K562 (cell line): Measurements from ENCODE around the gene NLGN3. TPM values are rescaled to one million over a fixed set of nuclear protein-coding genes. Genes with fewer than 3 reads are reported as not detected.

ENCODE experiments used
- ARHGAP35 ChIP-seq: fragments of 450-650 bp; IDR thresholded peaks from 2 replicates; pipeline ENCODE4 v1.6.1; 2018; ENCODE audit not compliant: partially characterized antibody
- CBX5 ChIP-seq: IDR thresholded peaks from 2 replicates; pipeline ENCODE4 v1.6.1; 2014; ENCODE audit warnings: low read depth, borderline replicate concordance
- EWSR1 ChIP-seq: fragments of 450-650 bp; IDR thresholded peaks from 2 replicates; pipeline ENCODE4 v1.6.1; 2018; ENCODE audit warnings: borderline replicate concordance, mild to moderate bottlenecking, low read depth, moderate library complexity; ENCODE audit not compliant: partially characterized antibody
- HDAC1 ChIP-seq, 2 experiments: fragments of 450-650 bp; IDR thresholded peaks; 2 replicates each; pipeline ENCODE4 v1.6.1; 2016 to 2017; ENCODE audit warnings: inconsistent platforms in 1 of 2, mild to moderate bottlenecking in 1 of 2, moderate library complexity in 1 of 2
- MAZ ChIP-seq, 2 experiments: fragments of 450-650 bp in 1 of 2; sonication (generic) in 1 of 2; formaldehyde crosslinking; IDR thresholded peaks in 1 of 2; conservative IDR thresholded peaks in 1 of 2; 2 replicates each; pipeline versions ENCODE4 v1.4.0 to v1.5.0; 2020; ENCODE audit warnings: mild to moderate bottlenecking in 1 of 2, missing genetic modification reagents in 1 of 2
- MCM2 ChIP-seq: fragments of 450-650 bp; IDR thresholded peaks from 2 replicates; pipeline ENCODE4 v1.6.1; 2017; ENCODE audit warnings: low read depth, mild to moderate bottlenecking
- NONO ChIP-seq, 2 experiments: fragments of 200-400 bp in 1 of 2; fragments of 450-650 bp in 1 of 2; formaldehyde crosslinking in 1 of 2; IDR thresholded peaks; 2 replicates each; pipeline ENCODE4 v1.6.1; 2017; ENCODE audit warnings: low read depth in 2 of 2, mild to moderate bottlenecking in 2 of 2, moderate library complexity in 2 of 2, low read length in 1 of 2
- SLC30A9 ChIP-seq: fragments of 250-450 bp; sonication (Bioruptor Pico); IDR thresholded peaks from 2 replicates; pipeline ENCODE4 v1.8.0; 2022; ENCODE audit warnings: mild to moderate bottlenecking, moderate library complexity
- SMAD2 ChIP-seq: fragments of 150-350 bp; IDR thresholded peaks from 2 replicates; pipeline ENCODE4 v1.6.1; 2014; ENCODE audit warnings: low read depth, mild to moderate bottlenecking, low read length
- SMARCA4 ChIP-seq: fragments of 450-650 bp; IDR thresholded peaks from 2 replicates; pipeline ENCODE4 v1.6.1; 2016
- SMC3 ChIP-seq: conservative IDR thresholded peaks from 2 replicates; pipeline ENCODE4 v1.6.1; 2011; ENCODE audit warnings: low read depth, low read length, improper control_type of control experiment; ENCODE audit not compliant: insufficient read depth
- TCF3 ChIP-seq: sonication (generic); formaldehyde crosslinking; IDR thresholded peaks from 2 replicates; pipeline ENCODE4 v1.4.0; 2020; ENCODE audit warnings: mild to moderate bottlenecking, missing genetic modification reagents
- TOE1 ChIP-seq, 2 experiments: fragments of 450-650 bp in 1 of 2; sonication (generic) in 1 of 2; formaldehyde crosslinking in 1 of 2; IDR thresholded peaks; 2 replicates each; pipeline versions ENCODE4 v1.7.1 to v1.8.0; 2016 to 2022; ENCODE audit warnings: borderline replicate concordance in 2 of 2, mild to moderate bottlenecking in 2 of 2, antibody characterized with exemption in 1 of 2, inconsistent platforms in 1 of 2, low read depth in 1 of 2, missing genetic modification reagents in 1 of 2, moderate library complexity in 1 of 2
- ZBTB43 ChIP-seq: sonication (generic); formaldehyde crosslinking; IDR thresholded peaks from 2 replicates; pipeline ENCODE4 v1.8.0; 2023; ENCODE audit warnings: mild to moderate bottlenecking, missing genetic modification reagents
- ZNF398 ChIP-seq: fragments of 250-450 bp; sonication (Bioruptor Pico); IDR thresholded peaks from 2 replicates; pipeline ENCODE4 v1.8.0; 2021; ENCODE audit warnings: moderate library complexity, mild to moderate bottlenecking, inconsistent platforms
- ZNF431 ChIP-seq: sonication (generic); formaldehyde crosslinking; IDR thresholded peaks from 2 replicates; pipeline ENCODE4 v1.8.0; 2022; ENCODE audit warnings: mild to moderate bottlenecking, missing genetic modification reagents
- ZNF589 ChIP-seq: fragments of 200-800 bp; sonication (Bioruptor generic); IDR thresholded peaks from 2 replicates; pipeline ENCODE4 v1.6.1; 2016; ENCODE audit warnings: low read depth, missing genetic modification characterization, missing compliant biosample characterization
- ZNF639 ChIP-seq, 2 experiments: fragments of 200-800 bp in 1 of 2; sonication (Bioruptor generic) in 1 of 2; sonication (generic) in 1 of 2; formaldehyde crosslinking in 1 of 2; IDR thresholded peaks in 1 of 2; conservative IDR thresholded peaks in 1 of 2; 2 replicates each; pipeline versions ENCODE4 v1.5.0 to v1.6.1; 2016 to 2020; ENCODE audit warnings: missing compliant biosample characterization in 1 of 2, missing genetic modification characterization in 1 of 2, missing genetic modification reagents in 1 of 2
- polyA plus RNA-seq, 8 experiments: library from polyadenylated mRNA; depleted of rRNA in 4 of 8; stranded (reverse) in 5 of 8; unstranded in 3 of 8; fragments of >200 nt; fragmentation: Nextera tagmentation in 2 of 8; fragmentation: Illumina TruSeq in 1 of 8; extraction: Ambion mirVana in 2 of 8; extraction: Trizol in 1 of 8; gene quantifications; 2 replicates each; pipeline versions ENCODE4 v1.2.1 to v1.2.3, GENCODE V29; 2011 to 2014; ENCODE audit warnings: inconsistent platforms in 1 of 8, missing spikeins in 1 of 8
- total RNA-seq, 7 experiments: library from RNA; depleted of rRNA in 6 of 7; stranded (reverse); fragments of >200 nt in 6 of 7; fragmentation: Illumina TruSeq in 2 of 7; extraction: Trizol in 2 of 7; gene quantifications; 2 replicates each; pipeline versions ENCODE4 v1.2.1 to v1.2.3, GENCODE V29; 2011 to 2021; ENCODE audit warnings: low replicate concordance in 1 of 7
- TF ChIP-seq, protein P1 (sequence below): fragments of 250-450 bp; sonication (Bioruptor Pico); IDR thresholded peaks from 2 replicates; pipeline ENCODE4 v1.8.0; 2022; ENCODE audit warnings: inconsistent platforms, mild to moderate bottlenecking, moderate library complexity, borderline replicate concordance

Gene NLGN3
- total and polyA plus RNA-seq, 9 of the 15 experiments (the other 6 are each of a cell fraction or from before 2014, with no cell fraction given) = 0.03 to 0.86 (median 0.25) TPM

GRCh38 chrX:71107762-71108360 lies 36.8 kb upstream of the NLGN3 start (continued):
- no peak for TF ChIP-seq ZNF431 (CRISPR knock-in tag)
- no peak for TF ChIP-seq ZNF398 (CRISPR knock-in tag)
- no peak for TF ChIP-seq CBX5
- TF ChIP-seq, protein P1, sequence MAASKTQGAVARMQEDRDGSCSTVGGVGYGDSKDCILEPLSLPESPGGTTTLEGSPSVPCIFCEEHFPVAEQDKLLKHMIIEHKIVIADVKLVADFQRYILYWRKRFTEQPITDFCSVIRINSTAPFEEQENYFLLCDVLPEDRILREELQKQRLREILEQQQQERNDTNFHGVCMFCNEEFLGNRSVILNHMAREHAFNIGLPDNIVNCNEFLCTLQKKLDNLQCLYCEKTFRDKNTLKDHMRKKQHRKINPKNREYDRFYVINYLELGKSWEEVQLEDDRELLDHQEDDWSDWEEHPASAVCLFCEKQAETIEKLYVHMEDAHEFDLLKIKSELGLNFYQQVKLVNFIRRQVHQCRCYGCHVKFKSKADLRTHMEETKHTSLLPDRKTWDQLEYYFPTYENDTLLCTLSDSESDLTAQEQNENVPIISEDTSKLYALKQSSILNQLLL (CRISPR knock-in tag) = no peak
- TF ChIP-seq NONO (IDR thresholded peaks at IDR 0.05; ENCODE audit: low read depth in 2 of 2, low read length in 1 of 2) = no peak
- no peak for TF ChIP-seq SMAD2
- no peak for TF ChIP-seq SLC30A9 (CRISPR knock-in tag)
- TF ChIP-seq HDAC1 (IDR thresholded peaks at IDR 0.05) = no peak
- no peak for TF ChIP-seq ZNF589 (CRISPR knock-in tag)
- no peak for TF ChIP-seq SMC3
- TF ChIP-seq MAZ (CRISPR knock-in tag; conservative IDR thresholded peaks at IDR 0.05 in 1 of 2, IDR thresholded peaks at IDR 0.05 in 1 of 2) = no peak
- TF ChIP-seq TOE1 (IDR thresholded peaks at IDR 0.05; ENCODE audit: borderline replicate concordance) = no peak
- no peak for TF ChIP-seq TOE1 (CRISPR knock-in tag; IDR thresholded peaks at IDR 0.05; ENCODE audit: borderline replicate concordance, low read depth)
- no peak for TF ChIP-seq SMARCA4
- no peak for TF ChIP-seq ARHGAP35
- TF ChIP-seq MCM2 = no peak
- TF ChIP-seq EWSR1 = no peak
- TF ChIP-seq TCF3 (CRISPR knock-in tag) = no peak
- no peak for TF ChIP-seq ZBTB43 (CRISPR knock-in tag)
- 0 out of 4 replicates have a peak, but pooled peaks of 1 of the 2 experiments have one; percentile 25 for TF ChIP-seq ZNF639 (CRISPR knock-in tag; conservative IDR thresholded peaks at IDR 0.05 in 1 of 2, IDR thresholded peaks at IDR 0.05 in 1 of 2)
